ENCODE data around the gene AMBN.

DNA sequence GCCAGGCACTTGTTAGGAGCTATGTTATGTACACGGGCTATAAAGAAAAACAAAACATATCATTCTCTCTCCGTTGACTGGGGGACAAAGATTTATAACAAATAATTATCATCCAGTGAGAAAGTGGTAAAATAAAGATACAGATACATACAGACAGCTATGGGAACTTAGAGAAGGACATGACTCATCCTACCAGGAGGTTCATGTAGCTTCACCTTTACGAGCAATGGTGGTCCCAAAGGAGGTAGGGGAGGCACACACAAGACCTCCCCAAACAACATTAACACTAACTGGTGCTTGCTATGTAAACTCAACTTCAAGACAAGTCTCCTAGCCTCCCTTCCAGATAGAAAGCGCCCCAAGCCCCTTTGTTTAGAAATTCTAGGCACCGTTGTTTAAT, 8.9 kb downstream of the AMBN start:
- TF ChIP-seq, protein P1, sequence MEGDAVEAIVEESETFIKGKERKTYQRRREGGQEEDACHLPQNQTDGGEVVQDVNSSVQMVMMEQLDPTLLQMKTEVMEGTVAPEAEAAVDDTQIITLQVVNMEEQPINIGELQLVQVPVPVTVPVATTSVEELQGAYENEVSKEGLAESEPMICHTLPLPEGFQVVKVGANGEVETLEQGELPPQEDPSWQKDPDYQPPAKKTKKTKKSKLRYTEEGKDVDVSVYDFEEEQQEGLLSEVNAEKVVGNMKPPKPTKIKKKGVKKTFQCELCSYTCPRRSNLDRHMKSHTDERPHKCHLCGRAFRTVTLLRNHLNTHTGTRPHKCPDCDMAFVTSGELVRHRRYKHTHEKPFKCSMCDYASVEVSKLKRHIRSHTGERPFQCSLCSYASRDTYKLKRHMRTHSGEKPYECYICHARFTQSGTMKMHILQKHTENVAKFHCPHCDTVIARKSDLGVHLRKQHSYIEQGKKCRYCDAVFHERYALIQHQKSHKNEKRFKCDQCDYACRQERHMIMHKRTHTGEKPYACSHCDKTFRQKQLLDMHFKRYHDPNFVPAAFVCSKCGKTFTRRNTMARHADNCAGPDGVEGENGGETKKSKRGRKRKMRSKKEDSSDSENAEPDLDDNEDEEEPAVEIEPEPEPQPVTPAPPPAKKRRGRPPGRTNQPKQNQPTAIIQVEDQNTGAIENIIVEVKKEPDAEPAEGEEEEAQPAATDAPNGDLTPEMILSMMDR (IDR thresholded peaks at IDR 0.05) = no peak
- TF ChIP-seq TAF1 (IDR thresholded peaks at IDR 0.05; ENCODE audit: borderline replicate concordance, low read depth, low read length) = no peak
- no peak for TF ChIP-seq EP300 (IDR thresholded peaks at IDR 0.05; ENCODE audit: borderline replicate concordance in 1 of 2, low read depth in 1 of 2, low read length in 1 of 2)
- TF ChIP-seq, protein P2, sequence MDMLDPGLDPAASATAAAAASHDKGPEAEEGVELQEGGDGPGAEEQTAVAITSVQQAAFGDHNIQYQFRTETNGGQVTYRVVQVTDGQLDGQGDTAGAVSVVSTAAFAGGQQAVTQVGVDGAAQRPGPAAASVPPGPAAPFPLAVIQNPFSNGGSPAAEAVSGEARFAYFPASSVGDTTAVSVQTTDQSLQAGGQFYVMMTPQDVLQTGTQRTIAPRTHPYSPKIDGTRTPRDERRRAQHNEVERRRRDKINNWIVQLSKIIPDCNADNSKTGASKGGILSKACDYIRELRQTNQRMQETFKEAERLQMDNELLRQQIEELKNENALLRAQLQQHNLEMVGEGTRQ (IDR thresholded peaks at IDR 0.05; ENCODE audit: borderline replicate concordance, low read depth, low read length) = no peak
- TF ChIP-seq GABPA (IDR thresholded peaks at IDR 0.05; ENCODE audit: low read depth) = no peak

All from SK-N-SH (cell line).